DMS153 treated with DMSO at 0.1 percent for 48 hours (cell line): Measurements from ENCODE around the gene DPF3.

Experiments
- DNase-seq: peaks from one replicate; lab custom pipeline; 2025; ENCODE audit not compliant: unreplicated experiment; lab: John Stamatoyannopoulos, UW

DPF3 gene

DNA sequence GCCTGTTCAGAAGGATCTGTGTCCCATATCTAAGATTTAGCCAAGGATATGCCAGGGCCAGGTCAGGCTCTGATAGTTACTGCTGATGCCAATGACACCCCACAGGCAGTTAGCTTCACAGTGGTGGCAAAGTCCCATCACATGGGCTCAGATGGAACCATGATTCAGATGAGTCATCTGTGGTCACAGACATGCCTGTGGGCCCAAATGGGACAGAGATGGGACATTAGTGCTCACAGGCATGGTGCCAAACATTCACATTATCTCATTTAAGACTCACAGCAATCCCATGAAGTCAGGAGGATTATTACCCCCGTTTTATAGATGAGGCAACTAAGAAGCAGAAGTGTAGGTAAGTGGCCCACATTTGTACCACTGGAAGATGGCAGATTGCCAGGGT is 207.8 kb downstream of the DPF3 start:
- DNase-seq = no peak

GRCh38 chr14:72685456-72685855 is 208.4 kb downstream of the DPF3 start:
- DNase-seq = no peak

- no peak for DNase-seq
These were observed 210.1 kb downstream of the DPF3 start for GRCh38 chr14:72683787-72684186.

DNA sequence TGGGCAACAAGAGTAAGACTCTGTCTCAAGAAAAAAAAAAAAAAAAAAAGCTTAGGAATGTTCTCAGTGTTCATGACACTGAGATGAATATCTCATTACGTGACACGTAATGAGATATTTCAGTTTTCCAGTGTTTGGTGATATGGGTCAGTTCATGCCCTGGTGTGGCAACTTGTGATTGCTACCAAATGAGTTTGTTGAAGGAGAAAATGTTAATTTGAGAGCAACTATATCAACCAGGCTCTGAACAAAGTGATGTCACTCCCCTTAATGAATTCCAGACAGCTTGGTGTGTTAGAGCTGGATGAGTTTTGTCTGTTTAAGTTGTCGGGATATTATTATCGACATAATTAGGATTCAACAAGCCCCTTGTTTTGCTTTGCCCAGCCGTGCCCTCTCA is 211.7 kb downstream of the DPF3 start:
- no peak for DNase-seq

GRCh38 chr14:72680853-72681640 is 212.9 kb downstream of the DPF3 start:
- DNase-seq = no peak

DNA sequence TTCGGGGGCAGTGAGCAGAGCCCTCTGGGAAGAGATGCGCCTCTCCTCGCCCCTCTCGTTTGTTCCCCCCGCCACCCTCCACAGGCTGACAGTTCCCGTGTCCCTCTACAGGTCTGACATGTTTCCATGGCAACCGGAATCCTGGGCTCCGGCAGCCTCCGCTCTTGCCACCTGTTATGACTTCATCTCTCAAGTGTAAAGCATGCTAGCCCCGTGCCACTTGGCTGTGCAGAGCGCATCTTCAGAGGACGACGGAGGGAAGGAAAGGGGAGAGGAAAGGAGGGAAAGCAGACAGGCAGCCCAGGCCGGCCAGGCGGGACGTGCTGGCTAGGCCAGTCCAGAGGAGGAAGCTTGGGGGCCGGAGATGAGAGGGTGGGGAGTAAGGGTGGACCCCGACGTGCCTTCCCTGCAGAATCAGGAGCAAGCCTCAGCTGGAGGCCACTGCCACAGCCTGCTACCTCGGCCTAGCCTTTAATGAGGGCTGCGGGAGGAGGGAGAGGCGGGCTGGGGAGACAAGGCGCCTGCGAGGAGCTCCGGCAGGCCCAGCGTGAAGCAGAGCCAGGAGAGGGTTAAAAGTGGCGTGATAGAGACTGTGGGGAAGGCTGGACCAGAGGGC is 214.3 kb downstream of the DPF3 start:
- no peak for DNase-seq

DNA sequence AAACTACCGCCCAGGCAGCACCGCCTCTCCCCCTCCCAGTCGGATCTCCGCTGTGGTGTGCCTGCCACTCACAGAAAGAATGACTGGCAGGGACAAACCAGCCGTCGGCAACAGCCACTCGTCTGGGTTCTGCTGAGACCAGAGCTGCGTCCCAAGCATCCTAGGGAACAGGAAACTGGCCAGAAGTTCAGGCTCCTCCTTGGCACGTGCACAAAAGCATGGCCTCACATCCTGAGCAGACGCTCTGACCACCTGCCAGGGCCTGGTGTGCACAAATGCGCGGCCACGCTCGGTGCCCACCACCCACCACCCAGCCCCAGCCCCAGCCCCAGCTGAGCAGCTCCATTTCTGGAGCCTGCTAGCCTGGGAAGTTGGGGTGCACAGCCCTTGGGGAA is 214.8 kb downstream of the DPF3 start:
- DNase-seq = no peak

- no peak for DNase-seq
These were observed 215.5 kb downstream of the DPF3 start for GRCh38 chr14:72678356-72678755.

DNA sequence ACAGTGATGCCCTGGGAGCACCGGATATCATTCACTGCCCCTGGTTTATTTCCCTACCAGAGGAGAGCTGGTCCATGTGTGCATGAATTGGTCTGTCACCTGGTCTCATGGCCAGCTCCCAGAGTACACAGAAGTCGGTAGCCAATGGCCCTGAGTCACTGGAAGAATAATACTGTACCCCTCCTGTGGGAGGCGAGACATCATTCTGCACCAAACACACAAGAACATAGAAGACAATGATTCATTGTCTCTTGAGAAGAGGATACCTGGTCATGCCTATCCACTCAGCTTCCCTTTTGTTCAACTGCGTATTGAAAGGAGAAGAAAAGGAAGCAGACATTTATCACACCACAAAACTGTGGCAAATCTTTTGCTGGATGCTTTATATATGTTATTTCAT is 216.2 kb downstream of the DPF3 start:
- no peak for DNase-seq

- DNase-seq = no peak
These were observed 218.8 kb downstream of the DPF3 start for GRCh38 chr14:72675126-72675525.

DNA sequence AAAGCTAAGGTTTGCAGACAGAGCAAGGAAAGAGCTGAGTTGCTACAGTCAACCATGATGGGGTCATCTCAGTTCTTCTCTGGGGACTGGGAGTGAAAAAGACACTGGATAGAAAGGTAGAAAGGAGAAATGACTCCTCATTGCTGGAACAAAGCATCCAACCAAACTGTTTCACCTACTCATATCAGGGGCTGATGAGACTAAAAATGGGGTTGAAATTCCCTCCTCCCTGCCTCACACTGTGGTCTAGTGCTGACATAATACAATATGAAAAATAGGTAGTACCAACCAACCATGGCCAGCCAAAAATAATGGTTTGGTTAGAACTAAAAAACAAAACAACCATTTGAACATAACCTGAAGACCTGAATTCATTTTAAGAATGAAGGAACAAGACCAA is 220.7 kb downstream of the DPF3 start:
- DNase-seq = no peak

GRCh38 chr14:72666610-72667009 is 227.3 kb downstream of the DPF3 start:
- no peak for DNase-seq

DNA sequence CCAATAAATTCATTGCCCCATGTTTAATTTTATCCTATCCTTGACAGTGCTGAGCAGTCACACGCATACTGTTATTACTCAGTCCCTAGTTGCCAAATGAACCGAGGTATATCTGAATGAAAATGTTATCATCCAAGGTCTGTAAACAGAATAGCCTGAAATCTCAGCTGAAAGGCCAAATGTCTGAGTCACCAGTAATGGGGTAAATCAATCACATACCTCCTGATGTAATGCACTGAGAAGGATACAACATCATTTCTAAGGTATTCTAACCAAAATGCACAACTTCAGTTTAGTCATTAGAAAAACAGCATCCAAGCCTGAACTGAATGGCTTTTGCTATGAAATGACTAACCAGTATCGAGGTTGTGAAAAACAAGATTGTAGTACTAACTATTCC is 228.6 kb downstream of the DPF3 start:
- DNase-seq = no peak

DNA sequence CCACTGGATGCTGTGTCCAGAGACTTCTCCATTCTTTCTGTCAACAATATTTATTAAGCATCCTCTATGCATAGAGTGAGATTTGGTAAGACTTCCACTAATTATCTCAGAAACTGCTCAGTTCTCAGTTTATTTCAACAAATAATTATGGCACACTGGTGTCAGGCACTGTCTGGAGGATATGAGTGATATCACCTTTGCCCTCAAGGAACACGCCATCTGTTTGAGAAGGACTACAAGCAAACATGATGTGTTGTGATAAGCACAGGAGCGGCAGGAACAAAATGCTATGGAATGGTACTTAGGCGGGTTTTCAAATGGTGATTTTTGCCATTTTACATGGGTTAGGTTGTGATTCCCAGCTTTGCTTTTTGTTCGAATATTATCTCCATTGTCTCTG is 229.2 kb downstream of the DPF3 start:
- no peak for DNase-seq

DNA sequence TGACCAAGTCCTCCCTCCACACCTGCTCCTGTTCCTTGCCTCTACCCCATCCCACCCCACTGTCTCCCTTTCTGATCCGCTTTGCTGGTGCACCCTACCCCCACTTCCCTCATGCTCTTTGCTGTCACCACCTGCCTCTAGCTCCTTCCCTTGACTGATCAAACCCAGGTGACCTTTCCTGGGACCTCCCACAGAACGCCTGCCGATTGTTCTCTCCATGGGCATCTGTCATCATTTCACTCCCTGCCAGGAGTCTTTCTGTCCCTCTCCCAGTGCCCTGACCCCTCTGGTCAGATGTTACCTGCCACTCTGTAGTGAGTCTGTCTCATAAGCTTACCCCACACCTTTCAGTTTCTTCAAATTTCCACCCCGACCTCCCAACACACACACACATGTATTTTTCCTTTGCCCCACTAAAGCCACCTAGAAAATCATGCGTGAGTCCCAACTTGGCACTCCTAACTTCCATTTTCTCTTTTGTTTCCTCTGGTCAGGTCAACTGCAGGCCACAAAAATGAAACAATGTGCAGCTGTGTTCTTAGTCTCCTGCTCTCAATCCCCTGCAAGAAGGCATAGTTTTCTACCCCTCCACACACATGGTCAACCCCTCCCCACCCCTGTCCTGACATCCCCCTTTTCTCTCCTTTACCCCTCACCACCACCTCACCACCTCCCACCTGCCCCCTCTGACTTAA is 229.8 kb downstream of the DPF3 start:
- DNase-seq = no peak

DNA sequence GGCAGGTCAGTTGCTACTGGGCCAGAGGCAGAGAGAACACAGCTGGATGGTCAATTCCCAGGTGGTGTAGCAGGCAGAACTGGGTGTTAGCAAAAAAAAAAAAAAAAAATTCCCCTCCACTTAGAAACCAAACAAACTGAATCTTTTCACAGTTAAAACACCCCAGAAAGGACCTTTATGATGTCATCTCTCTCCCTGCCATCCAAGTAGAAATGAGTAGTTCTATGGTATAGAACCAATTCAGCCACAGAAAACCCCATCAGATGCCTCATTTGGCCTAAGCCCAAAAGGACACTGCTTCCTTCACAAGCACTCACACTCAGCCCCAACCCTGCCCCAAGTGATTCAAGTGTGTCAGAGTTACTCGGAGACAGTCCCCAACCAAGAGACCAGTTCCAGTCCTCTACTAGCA is 230.8 kb downstream of the DPF3 start:
- no peak for DNase-seq

DNA sequence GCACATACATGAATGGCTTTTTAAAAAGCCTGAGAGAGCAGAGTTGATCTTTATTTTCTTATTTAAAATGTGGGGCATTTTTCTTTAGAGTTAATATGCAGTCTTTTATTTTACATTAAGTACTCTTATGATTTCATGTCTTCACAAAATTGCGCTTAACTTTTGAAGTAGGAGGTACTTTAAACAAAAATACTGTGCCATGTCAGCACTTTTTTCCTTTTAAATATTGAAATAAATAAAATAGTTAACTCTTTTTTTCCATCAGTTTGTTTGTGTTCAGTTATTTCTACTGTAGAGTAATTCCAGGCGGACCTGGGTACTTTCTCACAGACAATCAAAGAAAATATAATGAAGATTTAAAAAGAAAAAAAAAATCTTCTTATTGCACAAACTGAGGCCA is 231.7 kb downstream of the DPF3 start:
- no peak for DNase-seq

- DNase-seq = no peak
These were observed 236.5 kb downstream of the DPF3 start for GRCh38 chr14:72657214-72657921.

DNA sequence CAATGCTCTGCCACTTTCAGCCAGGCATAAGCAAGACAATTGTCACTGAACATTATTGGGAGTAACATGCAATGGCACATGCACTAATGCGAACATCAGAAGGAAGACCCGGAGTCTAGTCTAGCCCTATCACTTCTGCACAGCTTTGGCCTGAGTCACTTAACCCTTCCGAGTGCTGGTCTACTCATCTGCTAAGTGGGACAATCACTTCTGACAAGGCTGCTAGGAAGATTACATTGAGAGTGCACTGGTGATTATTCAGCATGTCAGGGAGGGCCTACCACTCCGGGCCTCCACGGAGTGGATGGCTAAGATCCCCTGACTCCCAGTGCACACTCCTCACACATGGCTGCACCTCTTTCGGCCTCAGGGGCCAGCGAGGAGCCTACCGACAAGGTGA is 240.9 kb downstream of the DPF3 start:
- DNase-seq = no peak

GRCh38 chr14:72652179-72652578 is 241.7 kb downstream of the DPF3 start:
- no peak for DNase-seq

DNA sequence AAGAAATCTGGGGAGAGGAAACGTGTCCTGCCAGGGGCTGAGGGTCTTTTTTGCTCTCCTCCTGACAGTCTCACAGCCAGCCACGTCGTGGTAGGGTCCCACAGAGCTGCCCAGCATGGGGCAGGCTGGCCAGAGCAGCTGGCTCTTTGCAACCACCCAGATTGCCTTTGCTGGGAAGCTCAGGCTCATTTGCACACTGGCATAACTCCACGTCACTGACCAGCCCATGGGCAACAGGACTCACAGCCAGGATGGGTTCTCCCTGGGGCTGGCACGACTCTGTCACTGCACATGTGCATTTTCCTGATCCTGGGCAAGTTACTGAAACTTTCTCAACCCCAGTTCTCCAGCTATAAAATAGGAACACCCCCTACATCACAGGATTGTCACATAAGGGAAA is 242.2 kb downstream of the DPF3 start:
- DNase-seq = no peak

DNA sequence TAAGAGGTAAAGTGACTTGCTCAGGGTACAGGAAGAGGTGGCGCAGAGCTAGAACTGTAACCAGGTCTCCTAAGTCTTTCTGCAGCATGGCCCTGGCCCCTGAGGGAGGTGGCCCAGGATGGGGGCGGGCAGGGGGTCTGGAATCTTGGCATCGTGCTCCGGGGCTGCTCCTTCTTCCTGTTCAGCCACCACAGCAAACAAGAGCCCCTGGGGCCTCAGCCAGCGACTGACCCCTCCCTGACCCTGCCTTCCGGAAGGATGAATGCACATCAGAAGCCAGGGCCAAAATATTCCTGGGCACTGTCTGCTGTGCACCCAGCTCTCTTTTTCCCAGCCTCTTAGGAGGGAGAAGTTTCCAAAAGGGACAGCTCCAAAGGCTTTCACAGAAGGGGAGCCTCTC is 242.8 kb downstream of the DPF3 start:
- DNase-seq = no peak
